Neural progenitor cell (in vitro differentiated cells): Measurements from ENCODE around the gene LYSMD3. TPM values are rescaled to one million over a fixed set of nuclear protein-coding genes. Genes with fewer than 3 reads are reported as not detected.

Source experiments
- DNase-seq: peaks from one replicate; pipeline ENCODE4 v3.0.0-alpha.2; 2016; ENCODE audit warnings: low spot score
- H2AFZ ChIP-seq: fragments of 200-600 bp; sonication (generic); replicated peaks from 2 replicates; pipeline ENCODE4 v1.6.1; 2016; ENCODE audit warnings: antibody characterized with exemption
- H3F3A ChIP-seq: fragments of 200-600 bp; sonication (generic); 2 replicates; pipeline ENCODE4 v1.6.1; 2016; ENCODE audit warnings: antibody characterized with exemption, low read depth
- H3K27ac ChIP-seq: fragments of 200-600 bp; sonication (generic); 2 replicates; pipeline ENCODE4 v1.5.1; 2016; ENCODE audit warnings: mild to moderate bottlenecking
- H3K27me3 ChIP-seq: fragments of 200-600 bp; sonication (generic); 2 replicates; pipeline ENCODE4 v1.6.1; 2016; ENCODE audit warnings: mild to moderate bottlenecking, moderate library complexity
- H3K36me3 ChIP-seq: fragments of 200-600 bp; sonication (generic); 2 replicates; pipeline ENCODE4 v1.5.1; 2016
- H3K4me1 ChIP-seq: fragments of 200-600 bp; sonication (generic); 2 replicates; pipeline ENCODE4 v1.6.1; 2016; ENCODE audit warnings: mixed run types
- H3K4me2 ChIP-seq: fragments of 200-600 bp; sonication (generic); 2 replicates; pipeline ENCODE4 v1.6.1; 2016
- H3K4me3 ChIP-seq: fragments of 200-600 bp; sonication (generic); 2 replicates; pipeline ENCODE4 v1.5.1; 2016
- H3K79me2 ChIP-seq: fragments of 200-600 bp; sonication (generic); 2 replicates; pipeline ENCODE4 v1.6.1; 2016; ENCODE audit warnings: low read depth
- H3K9ac ChIP-seq: fragments of 200-600 bp; sonication (generic); 2 replicates; pipeline ENCODE4 v1.6.1; 2016
- H3K9me3 ChIP-seq: fragments of 200-600 bp; sonication (generic); 2 replicates; pipeline ENCODE4 v1.5.1; 2016; ENCODE audit warnings: low read depth
- H4K20me1 ChIP-seq: fragments of 200-600 bp; sonication (generic); 2 replicates; pipeline ENCODE4 v1.6.1; 2016; ENCODE audit warnings: low read depth
- H3K27ac Mint-ChIP-seq: 3 replicates; pipeline ENCODE4 v1.8.0; 2021; ENCODE audit warnings: mixed read lengths
- H3K27me3 Mint-ChIP-seq: 2 replicates; pipeline ENCODE4 v1.8.0; 2022; ENCODE audit warnings: low read depth, mild to moderate bottlenecking, inconsistent platforms, moderate library complexity, mixed read lengths; ENCODE audit not compliant: insufficient read depth
- H3K36me3 Mint-ChIP-seq: 3 replicates; pipeline ENCODE4 v1.8.0; 2021; ENCODE audit warnings: mixed read lengths
- H3K4me1 Mint-ChIP-seq: 3 replicates; pipeline ENCODE4 v1.8.0; 2021; ENCODE audit warnings: mixed read lengths
- H3K4me3 Mint-ChIP-seq: 3 replicates; pipeline ENCODE4 v1.8.0; 2021; ENCODE audit warnings: mild to moderate bottlenecking, moderate library complexity, mixed read lengths
- H3K9me3 Mint-ChIP-seq: 3 replicates; pipeline ENCODE4 v1.8.0; 2020; ENCODE audit warnings: mixed read lengths
- EZH2 ChIP-seq: fragments of 200-600 bp; sonication (generic); IDR thresholded peaks from 2 replicates; pipeline ENCODE4 v1.6.1; 2017; ENCODE audit warnings: antibody characterized with exemption, mild to moderate bottlenecking, moderate library complexity
- EZH2phosphoT487 ChIP-seq: fragments of 200-600 bp; sonication (generic); IDR thresholded peaks from 2 replicates; pipeline ENCODE4 v1.6.1; 2017; ENCODE audit warnings: antibody characterized with exemption
- total RNA-seq: library from RNA; depleted of rRNA; stranded (reverse); fragments of >200 nt; gene quantifications from 2 replicates; pipeline ENCODE4 v1.2.3, GENCODE V29; 2015; ENCODE audit warnings: low replicate concordance
- TF ChIP-seq, protein P1 (sequence below): fragments of 200-600 bp; sonication (generic); IDR thresholded peaks from 2 replicates; pipeline ENCODE4 v1.5.1; 2017; ENCODE audit warnings: antibody characterized with exemption, mild to moderate bottlenecking

LYSMD3 gene
- total RNA-seq, 1 donor from 2014 or later = 16.3 TPM

DNA sequence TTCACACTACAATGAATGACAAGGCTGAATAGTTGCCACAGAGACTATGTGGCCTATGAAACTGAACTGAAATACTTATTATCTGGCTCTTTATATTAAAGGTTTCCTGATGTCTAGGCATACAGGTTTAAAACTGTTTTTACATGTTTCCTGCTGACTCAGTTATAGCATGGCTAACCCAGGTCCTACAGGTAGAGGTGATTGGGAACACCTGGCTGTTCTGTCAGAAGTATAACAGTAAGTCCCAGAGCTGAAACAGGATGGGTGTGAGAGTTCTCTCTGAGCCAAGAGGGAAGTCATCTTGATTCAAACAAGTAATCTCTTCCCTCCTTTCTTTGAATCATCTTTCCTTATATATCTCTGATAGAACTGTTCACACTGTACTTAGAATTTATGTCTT lies 24.3 kb upstream of the LYSMD3 start:
- Histone ChIP-seq H2AFZ (no peak overlapping the region), H4K20me1 (no peaks in the 10 kb centered on the region), H3K9ac (no peak overlapping the region), H3K4me3 (no peak overlapping the region), H3K36me3 (no peaks in the 10 kb centered on the region), H3F3A (peaks cover 4% of the 10 kb centered on the region), H3K4me2 (no peak overlapping the region), H3K27me3 (peaks cover 17% of the 10 kb centered on the region), H3K79me2 (no peaks in the 10 kb centered on the region), H3K4me1 (peaks cover 31% of the 10 kb centered on the region), H3K9me3 (no peaks in the 10 kb centered on the region), H3K27ac (no peak overlapping the region)
- H3K36me3 Mint-ChIP-seq = peaks cover 2% of the 10 kb centered on the region
- H3K4me1 Mint-ChIP-seq = peaks cover 52% of the 10 kb centered on the region
- H3K27me3 Mint-ChIP-seq = peaks cover 6% of the 10 kb centered on the region
- TF ChIP-seq EZH2 = no peak
- no peak for TF ChIP-seq EZH2phosphoT487
- TF ChIP-seq, protein P1, sequence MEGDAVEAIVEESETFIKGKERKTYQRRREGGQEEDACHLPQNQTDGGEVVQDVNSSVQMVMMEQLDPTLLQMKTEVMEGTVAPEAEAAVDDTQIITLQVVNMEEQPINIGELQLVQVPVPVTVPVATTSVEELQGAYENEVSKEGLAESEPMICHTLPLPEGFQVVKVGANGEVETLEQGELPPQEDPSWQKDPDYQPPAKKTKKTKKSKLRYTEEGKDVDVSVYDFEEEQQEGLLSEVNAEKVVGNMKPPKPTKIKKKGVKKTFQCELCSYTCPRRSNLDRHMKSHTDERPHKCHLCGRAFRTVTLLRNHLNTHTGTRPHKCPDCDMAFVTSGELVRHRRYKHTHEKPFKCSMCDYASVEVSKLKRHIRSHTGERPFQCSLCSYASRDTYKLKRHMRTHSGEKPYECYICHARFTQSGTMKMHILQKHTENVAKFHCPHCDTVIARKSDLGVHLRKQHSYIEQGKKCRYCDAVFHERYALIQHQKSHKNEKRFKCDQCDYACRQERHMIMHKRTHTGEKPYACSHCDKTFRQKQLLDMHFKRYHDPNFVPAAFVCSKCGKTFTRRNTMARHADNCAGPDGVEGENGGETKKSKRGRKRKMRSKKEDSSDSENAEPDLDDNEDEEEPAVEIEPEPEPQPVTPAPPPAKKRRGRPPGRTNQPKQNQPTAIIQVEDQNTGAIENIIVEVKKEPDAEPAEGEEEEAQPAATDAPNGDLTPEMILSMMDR = no peak
- no peak for DNase-seq
- H3K9me3 Mint-ChIP-seq = no peaks in the 10 kb centered on the region
- H3K4me3 Mint-ChIP-seq = no peak overlapping the region
- peak overlapping the region; percentile 54 for H3K27ac Mint-ChIP-seq

DNA sequence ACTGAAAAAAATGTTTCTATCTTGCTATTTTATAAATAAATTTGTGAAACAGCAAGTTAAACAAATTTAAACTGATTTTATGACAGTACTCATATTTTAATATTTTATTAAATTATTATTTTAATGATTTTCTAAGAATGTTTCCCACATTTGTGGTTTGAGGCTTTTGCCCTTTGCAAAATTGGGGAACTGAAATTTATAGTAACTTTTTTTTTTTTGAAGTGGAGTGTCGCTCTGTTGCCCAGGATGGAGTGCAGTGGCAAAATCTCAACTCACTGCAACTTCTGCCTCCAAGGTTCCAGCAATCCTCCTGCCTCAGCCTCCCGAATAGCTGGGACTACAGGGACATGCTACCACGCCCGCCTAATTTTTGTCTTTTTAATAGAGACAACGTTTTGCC lies 22.0 kb upstream of the LYSMD3 start:
- DNase-seq = no peak
- no peaks in the 10 kb centered on the region for H3F3A ChIP-seq
- H3K4me3 Mint-ChIP-seq = no peak overlapping the region
- H3K9me3 Mint-ChIP-seq = no peaks in the 10 kb centered on the region
- peaks cover 22% of the 10 kb centered on the region for H3K4me1 ChIP-seq
- H3K9me3 ChIP-seq = no peaks in the 10 kb centered on the region
- H3K9ac ChIP-seq = no peak overlapping the region
- H3K4me1 Mint-ChIP-seq = peaks cover 58% of the 10 kb centered on the region
- H3K27ac Mint-ChIP-seq = peak overlapping the region; percentile 39
- no peak overlapping the region for H2AFZ ChIP-seq
- no peaks in the 10 kb centered on the region for H3K36me3 ChIP-seq
- peaks cover 6% of the 10 kb centered on the region for H3K27me3 Mint-ChIP-seq
- H3K4me2 ChIP-seq = no peak overlapping the region
- peaks cover under 1% of the 10 kb centered on the region for H3K27me3 ChIP-seq
- H4K20me1 ChIP-seq = no peaks in the 10 kb centered on the region
- H3K79me2 ChIP-seq = no peaks in the 10 kb centered on the region
- H3K4me3 ChIP-seq = no peak overlapping the region
- no peak overlapping the region for H3K27ac ChIP-seq
- peaks cover 2% of the 10 kb centered on the region for H3K36me3 Mint-ChIP-seq
- TF ChIP-seq, protein P1 = no peak
- no peak for TF ChIP-seq EZH2phosphoT487
- TF ChIP-seq EZH2 = no peak

DNA sequence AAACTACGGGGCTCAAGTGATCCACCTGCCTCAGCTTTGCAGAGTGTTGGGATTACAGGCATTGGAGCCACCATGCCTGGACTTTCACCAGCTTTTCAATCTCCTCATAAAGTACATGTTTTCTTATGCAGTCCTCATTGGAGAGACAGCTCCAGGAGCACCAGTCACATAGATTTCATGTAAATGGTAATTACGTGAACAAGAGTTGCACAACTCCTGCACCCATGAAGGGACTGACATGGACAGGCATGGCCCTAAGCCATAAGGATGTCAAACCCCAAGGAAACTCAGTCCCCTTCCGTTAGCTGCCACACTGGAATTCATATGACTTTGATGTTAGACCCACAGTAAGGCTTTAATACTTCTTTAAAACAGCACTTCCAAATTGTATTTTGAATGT lies 21.6 kb upstream of the LYSMD3 start:
- no peak overlapping the region for H3K9ac ChIP-seq
- TF ChIP-seq EZH2 = no peak
- TF ChIP-seq, protein P1 = no peak
- TF ChIP-seq EZH2phosphoT487 = no peak
- no peak overlapping the region for H3K4me3 ChIP-seq
- H2AFZ ChIP-seq = no peak overlapping the region
- H3K9me3 Mint-ChIP-seq = no peaks in the 10 kb centered on the region
- no peak overlapping the region for H3K27ac ChIP-seq
- no peaks in the 10 kb centered on the region for H3K9me3 ChIP-seq
- H3F3A ChIP-seq = no peaks in the 10 kb centered on the region
- H4K20me1 ChIP-seq = no peaks in the 10 kb centered on the region
- H3K27me3 Mint-ChIP-seq = peaks cover 6% of the 10 kb centered on the region
- H3K36me3 ChIP-seq = no peaks in the 10 kb centered on the region
- no peak for DNase-seq
- H3K4me2 ChIP-seq = no peak overlapping the region
- no peak overlapping the region for H3K4me3 Mint-ChIP-seq
- H3K36me3 Mint-ChIP-seq = peaks cover 2% of the 10 kb centered on the region
- no peaks in the 10 kb centered on the region for H3K27me3 ChIP-seq
- H3K4me1 Mint-ChIP-seq = peaks cover 56% of the 10 kb centered on the region
- peak overlapping the region; percentile 88 for H3K27ac Mint-ChIP-seq
- H3K4me1 ChIP-seq = peaks cover 20% of the 10 kb centered on the region
- H3K79me2 ChIP-seq = no peaks in the 10 kb centered on the region
